HG02938 (cell line): ENCODE measurements around the gene IWS1.

Experiments
- ATAC-seq: cut with Tn5 transposase; IDR thresholded peaks from one replicate; pipeline ENCODE4 v1.9.1; 2021; ENCODE audit warnings: mild to moderate bottlenecking, moderate library complexity; ENCODE audit not compliant: unreplicated experiment

The IWS1 gene

DNA sequence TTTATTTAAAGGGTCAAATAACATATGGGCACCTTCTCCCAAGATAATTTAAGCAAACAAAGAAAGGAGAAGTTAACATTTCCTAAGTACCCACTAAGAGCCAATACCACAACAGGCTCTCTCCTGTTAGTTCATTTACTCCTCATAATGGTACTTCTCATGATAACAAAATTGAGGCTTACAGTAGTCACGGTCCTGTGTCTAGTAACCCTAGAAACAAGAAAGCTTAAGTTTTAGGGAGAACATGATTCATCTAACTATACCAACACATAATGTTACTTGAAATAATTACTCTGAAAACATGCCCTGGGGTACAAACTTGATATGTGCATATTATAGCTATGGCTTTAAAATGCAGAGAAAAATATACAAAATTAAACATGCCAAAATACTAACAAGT, 19.8 kb downstream of the IWS1 start:
- ATAC-seq = no peak

DNA sequence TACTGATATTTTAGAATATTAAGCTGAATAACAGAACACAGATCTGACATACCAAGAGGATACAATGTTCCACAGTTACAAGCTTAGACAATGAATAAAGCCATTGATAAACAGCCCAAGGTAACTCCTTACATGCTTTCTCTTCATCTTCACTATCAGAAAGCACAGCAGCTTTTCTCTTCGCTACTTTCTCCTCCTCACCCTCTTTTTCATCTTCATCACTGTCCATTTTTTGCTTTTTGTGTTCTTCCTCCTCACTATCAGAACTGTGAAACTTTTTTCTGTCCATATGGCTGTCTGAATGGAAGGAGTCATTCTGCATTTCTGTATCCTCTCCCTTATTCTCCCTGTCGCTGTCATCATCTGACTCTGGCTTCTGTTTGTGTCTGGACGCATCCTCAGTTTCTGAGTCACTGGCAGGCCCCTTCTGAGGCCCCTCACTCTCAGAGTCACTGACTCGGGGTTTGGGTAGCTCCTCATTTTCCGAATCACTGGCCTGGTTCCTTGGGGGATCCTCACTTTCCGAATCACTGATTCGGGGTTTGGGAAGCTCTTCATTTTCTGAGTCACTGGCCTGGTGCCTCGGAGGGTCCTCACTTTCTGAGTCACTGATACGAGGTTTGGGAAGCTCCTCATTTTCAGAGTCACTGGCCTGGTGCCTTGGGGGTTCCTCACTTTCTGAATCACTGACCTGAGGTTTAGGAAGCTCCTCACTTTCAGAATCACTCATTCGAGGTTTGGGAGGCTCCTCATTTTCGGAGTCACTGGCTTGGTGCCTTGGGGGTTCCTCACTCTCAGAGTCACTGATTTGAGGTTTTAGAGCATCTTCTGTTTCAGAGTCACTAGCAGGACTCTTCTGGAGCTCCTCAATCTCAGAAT, 21.5 kb downstream of the IWS1 start:
- ATAC-seq = no peak

DNA sequence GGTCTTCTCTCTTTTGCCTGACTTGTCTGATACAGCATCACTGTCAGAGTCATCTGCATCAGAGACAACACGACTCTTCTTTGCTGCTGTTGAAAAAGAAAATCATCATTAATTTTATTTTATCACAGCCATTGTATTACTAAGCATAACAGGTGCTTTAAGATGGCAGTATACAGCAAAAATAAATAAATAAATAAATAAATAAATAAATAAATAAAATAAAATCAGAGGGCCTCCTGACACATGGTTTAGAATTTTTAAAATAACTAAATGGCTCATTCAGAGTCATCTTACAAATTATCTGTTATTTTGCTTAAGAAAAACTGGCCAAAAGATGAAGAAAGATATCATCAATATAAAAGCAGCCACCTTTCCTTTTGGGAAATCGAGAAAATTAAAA, 22.8 kb downstream of the IWS1 start:
- no peak for ATAC-seq

DNA sequence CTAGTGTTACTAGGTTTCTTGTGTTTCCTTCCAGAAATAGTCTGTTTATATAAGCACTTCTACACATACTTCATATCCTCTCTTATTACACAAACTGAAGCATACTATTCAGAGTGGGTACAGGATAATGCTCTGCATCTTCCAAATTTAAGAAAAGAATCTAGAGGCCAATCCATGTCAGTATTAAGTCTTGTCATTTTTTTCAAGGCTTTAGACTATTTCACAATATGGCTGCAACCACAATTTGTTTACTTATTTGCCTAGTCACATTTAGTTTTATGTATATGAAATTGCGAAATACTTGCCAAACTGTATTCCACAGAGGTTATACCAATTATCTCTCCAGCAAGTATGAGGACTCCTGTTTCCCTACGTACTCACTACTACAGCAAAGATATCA, 27.9 kb downstream of the IWS1 start:
- ATAC-seq = no peak

DNA sequence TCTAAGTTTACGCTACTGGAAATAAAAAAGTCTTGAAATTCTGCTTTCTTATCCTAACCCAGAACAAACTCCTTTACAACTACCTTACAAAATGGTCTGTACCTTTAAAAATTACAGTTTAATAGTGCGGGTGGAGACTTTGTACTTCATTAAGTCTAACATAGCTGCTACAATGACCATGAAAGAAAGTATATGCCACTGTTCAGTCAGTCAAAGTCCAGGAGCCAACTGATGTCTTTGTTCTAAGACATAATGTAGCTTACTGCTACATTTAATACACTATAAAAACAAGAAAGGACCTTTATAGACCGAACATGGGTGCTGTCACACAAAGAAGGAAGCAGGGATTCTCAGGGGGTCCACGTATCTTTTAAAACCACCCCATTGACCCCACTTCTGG, 36.0 kb downstream of the IWS1 start:
- ATAC-seq = no peak

DNA sequence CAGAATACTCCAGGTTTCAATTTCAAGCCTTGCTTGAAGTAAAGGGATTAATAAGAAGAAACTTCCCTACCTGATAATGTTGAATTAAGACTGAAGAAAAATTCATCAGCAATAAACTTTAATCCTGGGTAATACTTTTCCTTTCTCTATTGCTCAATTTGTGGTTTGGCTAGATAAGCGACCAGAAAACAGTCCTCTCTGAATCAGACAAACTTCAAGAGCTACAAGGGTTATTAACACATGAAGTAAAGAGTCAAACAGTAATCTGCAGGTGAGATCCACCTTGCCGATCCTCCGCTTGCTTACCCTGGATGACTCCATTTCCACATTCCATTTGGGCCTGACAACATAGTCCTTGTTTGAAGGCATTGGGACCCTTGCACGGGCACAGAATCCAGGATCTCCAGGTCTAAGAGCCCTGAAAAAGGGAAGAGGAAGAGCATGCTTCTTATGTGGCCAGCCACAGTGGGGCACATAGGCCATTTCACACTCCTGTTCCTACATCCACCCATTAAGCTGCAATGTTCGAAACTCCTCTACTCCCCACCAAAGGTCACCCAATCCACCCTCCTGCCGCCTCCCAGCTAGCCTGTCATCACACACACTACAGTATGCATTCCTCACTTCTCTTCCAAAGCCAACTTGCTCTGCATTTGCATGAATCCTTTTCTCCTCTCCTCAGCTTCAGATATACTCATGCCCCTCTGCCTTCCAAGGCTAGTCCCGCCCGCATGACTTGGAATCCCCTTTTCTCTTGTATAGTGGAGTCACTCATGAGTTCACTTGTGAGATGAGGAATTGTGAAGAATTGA, 39.8 kb downstream of the IWS1 start:
- no peak for ATAC-seq

DNA sequence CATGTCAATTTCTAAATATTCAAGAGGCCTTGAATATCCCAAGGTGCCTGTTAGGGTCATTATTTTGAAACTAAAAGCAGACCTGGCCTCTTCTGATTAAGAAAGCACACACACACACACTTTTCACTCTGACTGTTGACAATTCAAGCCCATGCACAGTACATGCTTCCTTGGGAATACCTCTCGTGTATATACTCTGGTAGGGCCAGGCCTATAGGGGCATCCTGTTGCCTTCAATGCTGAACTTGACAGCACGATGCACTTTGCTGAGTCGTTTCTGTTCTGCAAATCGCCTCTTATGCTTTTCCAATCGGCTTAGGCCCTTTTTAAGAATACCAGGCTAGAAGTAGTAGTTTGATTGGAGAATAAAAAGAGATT, 40.6 kb downstream of the IWS1 start:
- no peak for ATAC-seq

DNA sequence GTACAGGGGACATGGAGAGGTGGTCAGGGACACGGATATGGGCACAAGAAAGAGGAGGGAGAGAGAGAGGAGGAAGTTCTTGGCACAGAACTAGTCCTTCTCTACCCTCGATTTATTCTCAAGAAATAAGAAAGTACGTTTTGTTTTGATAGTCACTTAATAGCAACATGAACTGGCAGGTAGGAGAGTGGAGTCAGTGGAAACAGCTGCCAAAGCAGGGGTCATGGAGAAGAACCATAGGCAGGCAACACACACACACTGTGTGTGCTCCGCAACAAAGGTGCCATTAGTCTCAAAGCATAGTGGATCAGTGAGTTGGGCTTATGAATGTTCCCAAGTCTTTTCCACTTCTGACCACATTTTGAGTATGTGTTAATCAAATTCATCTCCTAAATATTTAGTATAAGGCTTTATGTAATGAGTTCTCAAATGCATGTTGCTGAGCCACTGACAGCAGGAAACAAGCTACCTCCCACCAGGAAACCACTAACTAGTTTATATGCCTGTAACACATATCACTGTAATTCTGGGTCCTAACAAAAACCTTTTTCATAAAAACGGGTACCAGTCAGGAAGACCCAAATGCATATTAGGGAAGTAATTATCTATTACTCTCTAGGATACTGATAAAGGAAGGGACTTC, 41.1 kb downstream of the IWS1 start:
- ATAC-seq = no peak

DNA sequence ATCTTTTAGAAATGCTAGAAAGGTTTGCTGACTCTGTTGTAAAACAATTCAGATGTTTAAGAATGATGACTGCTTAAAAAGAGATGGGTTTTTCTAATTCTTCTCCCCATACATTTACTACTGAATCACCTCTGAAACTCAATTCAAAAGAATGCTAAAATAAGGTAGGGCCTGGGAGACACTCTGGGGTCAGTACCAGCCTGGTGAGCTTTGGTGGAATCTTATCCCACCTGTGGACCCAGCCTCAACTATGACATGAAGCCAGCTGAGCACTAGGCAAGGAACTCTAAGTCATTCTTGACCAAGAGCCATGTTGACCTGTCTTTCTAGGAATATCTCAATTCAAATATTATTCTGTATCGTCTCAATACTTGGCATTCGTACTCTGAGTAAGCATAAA, 44.3 kb downstream of the IWS1 start:
- ATAC-seq = no peak

DNA sequence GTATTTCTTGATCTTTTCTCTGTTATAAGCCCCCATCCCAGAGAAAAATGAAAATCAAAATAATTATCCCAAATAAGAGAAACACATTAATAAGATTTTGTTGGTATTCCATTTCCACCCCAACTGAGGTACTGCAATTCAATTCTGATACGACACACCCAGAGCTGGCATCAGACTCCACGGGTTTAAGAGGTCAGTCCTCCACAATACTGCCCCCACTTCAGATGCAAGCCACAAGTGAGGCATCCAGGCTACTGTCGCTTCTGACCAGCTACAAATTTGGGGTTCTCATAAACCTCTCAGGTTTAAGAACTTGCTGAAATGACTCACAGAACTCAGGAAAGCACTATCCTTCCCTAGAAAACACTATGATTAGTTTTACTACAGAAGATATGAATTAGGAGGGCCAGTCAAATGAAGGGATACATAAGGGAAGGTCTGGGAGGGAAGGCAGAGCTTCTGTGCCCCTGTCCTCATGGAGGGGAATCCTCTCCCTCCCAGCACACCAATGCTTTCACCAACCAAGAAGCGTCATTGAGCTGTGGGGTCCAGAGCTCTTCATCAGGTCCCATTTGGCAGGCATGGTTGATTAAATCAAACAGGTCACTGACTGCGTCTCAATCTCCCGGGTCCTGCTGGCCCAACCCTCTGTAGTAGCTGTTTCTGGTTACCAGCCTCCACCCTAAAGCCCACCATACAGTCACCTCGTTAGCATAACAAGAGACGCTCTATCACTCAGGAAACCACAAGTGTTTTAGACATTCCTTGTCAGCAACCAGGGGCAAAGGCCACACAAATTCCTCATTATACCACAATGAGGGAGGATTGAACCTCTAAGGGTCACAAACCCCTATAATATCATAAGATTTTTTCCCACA, 46.2 kb downstream of the IWS1 start:
- no peak for ATAC-seq

DNA sequence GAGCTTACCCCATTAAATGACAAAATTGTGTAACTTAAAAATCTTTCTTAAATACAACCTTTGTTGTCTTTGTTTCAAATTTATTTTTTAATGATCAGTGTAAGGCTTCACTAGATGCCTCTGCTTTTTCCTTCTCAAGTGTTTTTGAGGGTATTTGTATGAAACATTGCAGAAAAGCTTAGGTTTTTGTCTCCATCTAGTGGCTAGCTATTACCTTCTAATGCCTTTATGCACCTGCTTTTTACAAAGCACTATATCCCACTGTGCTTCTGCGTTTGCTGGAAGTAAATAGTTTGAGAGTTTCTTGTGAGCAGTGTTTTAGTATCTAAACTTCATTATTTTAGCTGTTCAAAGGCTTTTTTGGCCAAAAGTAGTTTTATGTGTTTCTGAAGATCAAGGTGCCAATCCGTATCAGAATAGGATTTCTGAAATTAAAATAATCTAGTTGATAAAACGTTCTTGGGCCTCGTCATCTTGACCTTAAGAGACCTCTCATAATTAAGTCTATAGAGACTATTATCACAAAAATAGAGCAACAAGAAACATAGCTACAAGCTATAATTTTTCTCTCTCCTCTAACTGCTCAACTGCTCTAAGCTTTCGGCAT, 47.0 kb downstream of the IWS1 start:
- ATAC-seq = no peak

DNA sequence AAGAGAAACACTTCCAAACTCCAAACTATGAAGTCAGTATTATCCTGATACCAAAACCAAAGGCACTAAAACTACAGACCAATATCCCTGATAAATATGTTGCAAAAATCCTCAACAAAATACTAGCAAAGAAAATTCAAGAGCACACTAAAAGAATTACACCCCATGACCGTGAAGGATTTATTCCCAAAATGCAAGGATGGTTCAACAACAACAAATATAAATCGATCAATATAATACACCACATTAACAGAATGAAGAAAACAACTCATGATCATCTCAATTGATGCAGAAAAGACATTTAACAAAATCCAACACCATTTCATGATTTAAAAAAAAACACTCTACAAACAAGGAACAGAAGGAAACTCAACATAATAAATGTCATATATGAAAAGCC, 50.5 kb downstream of the IWS1 start:
- no peak for ATAC-seq

DNA sequence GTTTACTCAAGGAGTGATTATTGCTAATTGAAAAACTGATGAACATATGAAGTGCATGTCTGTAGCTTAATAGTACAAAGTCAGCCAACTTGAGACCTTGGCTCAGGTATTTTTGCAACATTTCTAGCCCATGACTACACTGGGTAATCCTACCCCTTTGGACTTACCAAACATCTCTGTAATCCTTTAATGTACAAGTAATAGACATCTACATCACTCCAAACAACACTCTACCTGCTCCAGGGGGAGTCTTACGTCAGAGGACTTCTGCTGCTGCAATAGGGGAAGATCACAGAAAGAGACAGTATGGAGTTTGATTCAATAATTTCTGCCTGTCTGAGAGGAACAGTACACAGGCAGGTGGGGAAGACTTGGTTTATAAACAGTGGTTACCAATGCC, 54.0 kb downstream of the IWS1 start:
- ATAC-seq = no peak

DNA sequence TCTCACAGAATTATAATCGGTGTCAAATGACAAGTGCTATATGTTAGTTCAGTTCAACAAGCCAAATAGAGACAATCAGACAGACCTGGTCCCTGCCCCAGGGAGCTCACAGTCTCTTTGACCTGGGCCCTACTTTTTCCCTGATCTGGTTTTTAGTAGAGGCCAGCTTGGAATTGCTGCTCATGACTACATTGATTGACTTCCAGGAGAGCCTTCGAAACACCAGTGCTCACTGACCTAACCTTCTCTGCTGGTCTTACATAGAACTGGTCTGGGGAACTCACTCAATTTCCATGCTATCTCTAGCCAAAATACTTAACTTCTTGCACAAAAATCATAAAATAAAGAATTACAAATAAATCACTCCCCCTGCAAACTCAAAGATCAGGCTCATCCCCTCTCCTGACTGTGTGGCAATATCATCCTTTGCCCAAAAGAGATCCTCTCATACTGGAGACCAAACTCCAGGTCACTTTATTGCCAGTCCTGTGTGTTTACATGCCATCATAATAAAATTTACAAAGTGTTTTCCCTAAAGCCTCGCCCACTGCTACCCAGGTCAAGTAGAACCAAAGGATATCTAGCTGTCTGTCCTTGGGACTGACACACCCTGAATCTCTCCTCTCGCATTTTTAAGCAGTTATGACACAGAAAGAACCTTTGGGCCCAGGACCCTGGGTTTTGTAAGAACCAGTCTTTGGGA, 54.9 kb downstream of the IWS1 start:
- ATAC-seq = no peak

DNA sequence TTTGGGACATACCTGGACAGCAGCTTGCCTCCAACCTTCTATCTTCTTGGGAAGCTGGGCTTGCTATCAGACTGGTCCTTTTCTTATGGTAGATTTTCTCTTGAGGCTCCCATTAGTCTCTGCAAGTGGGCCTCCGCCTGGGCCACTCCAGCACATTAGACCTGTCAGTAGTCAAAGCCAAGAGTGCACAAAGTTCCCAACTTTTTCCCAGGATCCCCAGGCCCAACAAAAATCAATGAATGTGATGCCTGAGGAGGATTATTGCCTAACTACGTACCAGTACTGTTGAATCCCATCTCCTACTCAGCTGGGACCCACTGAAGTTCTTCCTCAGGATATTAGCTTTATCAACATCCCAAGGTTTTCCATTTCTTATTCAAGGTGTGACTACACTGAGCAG, 56.3 kb downstream of the IWS1 start:
- no peak for ATAC-seq

DNA sequence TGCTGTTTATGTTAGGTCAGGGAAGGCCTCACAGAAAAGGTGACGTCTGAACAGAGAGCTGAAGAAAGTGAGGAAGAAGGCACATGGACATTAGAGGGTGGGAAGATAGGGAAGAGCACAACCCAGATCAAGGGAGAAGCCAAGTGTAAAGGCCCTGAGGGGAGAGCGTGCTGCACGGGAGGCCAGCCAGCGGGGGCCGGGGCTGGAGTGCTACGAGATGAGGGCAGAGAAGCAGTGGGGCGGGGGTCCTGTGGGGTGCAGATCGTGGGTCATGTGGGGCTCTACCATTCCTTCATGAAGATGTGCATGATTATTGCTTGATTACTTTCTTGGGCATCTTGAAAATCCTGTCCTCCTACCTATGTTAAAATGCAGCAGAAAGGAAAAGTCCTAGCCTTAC, 57.2 kb downstream of the IWS1 start:
- ATAC-seq = no peak

DNA sequence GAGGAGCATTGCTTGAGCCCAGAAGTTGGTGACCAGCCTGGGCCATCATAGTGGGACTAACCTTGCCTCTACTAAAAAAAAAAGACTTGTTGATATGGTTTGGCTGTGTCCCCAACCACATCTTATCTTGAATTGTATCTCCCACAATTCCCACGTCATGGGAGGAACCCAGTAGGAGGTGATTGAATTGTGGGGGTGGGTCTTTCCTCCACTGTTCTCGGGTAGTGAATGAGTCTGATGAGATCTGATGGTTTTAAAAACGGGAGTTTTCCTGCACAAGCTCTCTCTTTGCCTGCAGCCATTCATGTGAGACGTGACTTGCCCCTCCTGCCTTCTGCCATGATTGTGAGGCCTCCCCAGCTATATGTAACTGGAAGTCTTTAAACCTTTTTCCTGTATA, 61.0 kb downstream of the IWS1 start:
- ATAC-seq = no peak

DNA sequence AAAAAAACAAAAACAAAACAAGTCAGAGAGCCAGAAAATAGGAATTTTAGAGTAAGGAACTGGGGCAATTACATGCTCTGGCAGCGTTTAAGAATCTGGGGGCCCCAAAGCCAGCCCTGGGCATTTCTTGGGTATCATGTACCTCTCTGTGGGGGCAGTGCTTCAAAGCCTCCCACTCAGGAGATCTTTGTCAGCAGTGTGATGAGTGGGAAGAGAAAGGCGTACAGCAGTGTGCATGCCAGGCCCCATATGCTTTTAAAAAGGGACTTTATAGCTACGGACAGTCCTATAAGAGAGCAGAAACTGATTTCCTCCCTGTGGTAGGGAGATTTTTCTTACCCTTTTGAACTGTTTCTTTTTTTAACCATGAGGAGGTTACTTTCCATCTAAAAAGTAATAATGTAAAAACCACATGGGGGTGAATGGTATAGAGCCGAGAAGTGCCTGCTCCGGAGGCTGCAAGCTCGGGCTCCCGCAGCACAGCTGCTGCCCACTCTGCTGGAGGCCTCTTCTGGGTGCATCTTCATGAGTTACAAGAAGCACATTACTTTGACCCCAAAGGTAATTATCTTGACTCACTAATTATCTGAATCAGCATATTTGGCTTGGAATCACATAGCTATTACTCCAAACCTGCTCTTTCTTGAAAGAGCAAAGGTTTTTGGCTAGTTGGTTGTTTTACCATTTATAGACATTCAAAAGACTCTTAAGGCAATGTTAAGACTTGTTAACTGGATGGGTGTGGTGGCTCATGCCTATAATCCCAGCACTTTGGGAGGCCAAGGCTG, 61.6 kb downstream of the IWS1 start:
- no peak for ATAC-seq
